ENCODE measurements around the gene TUBGCP5.
"Not testable (repeated sequence)": the region's sequence is repeated elsewhere in the genome, so short reads cannot be mapped to it uniquely, and the experiment has no call there.

The TUBGCP5 gene

DNA sequence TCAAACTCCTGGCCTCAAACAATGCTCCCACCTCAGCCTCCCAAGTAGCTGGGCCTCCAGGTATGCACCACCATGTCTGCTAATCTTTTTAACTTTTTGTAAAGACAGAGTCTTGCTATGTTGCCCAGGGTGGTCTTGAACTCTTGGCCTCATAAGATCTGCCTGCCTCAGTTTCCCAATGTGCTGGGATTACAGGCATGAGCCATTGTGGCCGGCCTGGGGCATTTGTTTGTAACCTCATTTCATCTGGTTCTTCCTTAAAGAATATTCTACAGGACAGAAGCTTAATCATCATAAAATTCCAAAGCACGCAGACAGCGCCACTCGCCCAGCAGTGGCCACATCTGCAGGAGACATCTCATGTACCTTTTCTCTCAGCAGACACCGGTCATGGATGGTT lies 35.6 kb downstream of the TUBGCP5 start:
- TF ChIP-seq, protein P1, sequence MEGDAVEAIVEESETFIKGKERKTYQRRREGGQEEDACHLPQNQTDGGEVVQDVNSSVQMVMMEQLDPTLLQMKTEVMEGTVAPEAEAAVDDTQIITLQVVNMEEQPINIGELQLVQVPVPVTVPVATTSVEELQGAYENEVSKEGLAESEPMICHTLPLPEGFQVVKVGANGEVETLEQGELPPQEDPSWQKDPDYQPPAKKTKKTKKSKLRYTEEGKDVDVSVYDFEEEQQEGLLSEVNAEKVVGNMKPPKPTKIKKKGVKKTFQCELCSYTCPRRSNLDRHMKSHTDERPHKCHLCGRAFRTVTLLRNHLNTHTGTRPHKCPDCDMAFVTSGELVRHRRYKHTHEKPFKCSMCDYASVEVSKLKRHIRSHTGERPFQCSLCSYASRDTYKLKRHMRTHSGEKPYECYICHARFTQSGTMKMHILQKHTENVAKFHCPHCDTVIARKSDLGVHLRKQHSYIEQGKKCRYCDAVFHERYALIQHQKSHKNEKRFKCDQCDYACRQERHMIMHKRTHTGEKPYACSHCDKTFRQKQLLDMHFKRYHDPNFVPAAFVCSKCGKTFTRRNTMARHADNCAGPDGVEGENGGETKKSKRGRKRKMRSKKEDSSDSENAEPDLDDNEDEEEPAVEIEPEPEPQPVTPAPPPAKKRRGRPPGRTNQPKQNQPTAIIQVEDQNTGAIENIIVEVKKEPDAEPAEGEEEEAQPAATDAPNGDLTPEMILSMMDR (IDR thresholded peaks at IDR 0.05; ENCODE audit: extremely low read depth, missing control alignments), result no peak
- no peak for DNase-seq (ENCODE audit: low spot score)

DNA sequence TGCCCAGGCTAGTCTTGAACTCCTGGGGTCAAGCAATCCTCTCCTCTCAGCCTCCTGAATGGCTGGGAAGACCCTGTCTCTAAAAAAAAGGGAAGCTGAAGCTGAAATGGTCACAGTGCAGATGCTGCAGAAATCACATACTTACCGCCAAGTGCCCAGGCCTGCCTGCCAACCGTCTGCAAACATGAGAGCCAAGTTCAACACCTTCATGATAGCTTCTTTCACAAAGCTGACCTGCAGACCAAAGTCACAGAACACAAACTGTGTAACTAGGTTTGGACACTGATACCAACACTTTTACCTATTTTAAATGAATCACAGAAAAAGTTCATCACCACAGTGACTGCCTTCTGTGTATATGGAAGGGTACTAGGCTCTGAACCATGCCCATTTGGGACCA lies 36.4 kb downstream of the TUBGCP5 start:
- TF ChIP-seq, protein P1 (IDR thresholded peaks at IDR 0.05; ENCODE audit: extremely low read depth, missing control alignments), result no peak

DNA sequence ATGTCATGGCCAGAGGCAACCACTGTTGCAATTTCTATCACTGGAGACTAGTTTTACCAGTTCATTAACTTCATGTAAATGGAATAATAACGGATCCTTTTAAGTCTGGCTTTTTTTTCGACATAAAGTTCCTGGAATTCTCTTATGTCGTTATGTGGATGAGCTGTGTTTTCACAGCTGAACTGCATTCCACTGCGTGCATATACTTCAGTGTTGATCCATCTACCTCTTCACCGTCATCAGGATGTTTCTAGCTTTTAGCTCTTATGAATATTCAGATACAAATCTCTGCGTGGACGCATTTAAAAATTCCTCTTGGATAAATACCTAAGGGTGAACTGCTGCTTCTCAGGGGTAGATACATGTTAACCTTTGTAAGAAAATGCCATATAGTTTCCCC lies 43.6 kb downstream of the TUBGCP5 start:
- no peak for DNase-seq (ENCODE audit: low spot score)
- TF ChIP-seq, protein P1 (IDR thresholded peaks at IDR 0.05; ENCODE audit: extremely low read depth, missing control alignments), result no peak

More for the DNA sequence above, 36.4 kb downstream of the TUBGCP5 start:
- DNase-seq (ENCODE audit: low spot score), result no peak

DNA sequence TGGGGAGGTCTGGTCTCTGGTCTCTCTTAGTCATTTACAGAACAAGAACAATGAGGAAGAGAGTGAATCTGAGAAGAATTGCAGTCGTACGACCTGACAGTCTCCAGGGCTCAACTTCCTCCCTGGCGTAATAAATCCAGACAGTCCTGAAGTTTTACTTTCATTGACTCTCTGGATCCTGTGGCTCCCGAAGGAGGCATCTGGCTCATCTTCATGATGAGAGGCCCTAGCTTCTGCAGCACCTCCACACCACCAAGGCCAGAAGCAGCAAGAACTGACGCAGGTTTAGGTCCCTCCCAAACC lies 47.4 kb downstream of the TUBGCP5 start:
- TF ChIP-seq, protein P1 (IDR thresholded peaks at IDR 0.05; ENCODE audit: extremely low read depth, missing control alignments), result no peak
- DNase-seq (ENCODE audit: low spot score), result no peak

DNA sequence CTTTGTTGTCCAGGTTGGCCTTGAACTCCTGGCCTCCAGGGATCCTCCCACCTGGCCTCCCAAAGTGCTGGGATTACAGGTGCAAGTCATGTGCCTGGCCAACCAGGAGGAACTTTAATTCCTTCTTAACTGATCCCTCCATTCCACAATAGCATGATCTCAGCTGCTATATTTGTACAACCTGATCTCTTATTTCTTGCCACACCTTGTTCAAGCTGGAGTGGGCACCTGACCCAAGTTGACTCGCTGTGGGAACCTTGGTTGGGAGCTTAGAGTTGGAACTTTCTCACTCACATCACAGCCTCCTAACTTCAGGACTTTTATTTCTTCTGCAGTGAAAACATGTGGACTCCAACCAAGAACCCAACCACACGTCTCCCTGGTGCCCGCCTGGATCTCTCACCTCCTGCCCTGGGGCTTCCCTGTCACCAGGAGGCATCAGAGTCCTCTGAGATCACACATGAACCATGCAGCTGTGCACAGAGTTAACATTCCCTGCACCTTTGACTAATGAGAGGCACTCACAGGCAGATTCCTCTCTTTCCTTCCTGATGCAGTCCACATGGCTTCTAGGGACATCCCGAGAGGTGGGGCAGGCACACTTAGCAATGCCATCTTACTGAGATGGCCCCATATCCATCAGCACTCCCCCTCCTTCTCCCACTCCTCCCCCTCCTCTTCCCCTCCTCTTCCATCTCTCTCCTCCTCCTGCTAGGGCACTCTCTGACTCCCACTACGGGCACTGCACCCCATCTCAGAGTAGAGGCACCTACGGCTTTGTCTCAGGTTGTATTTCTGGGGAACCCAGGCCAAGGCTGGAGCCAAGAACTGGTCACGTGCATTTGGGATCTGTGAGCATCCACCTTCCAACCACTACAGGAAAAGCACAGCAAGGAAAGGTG lies 49.5 kb downstream of the TUBGCP5 start:
- TF ChIP-seq, protein P1 (IDR thresholded peaks at IDR 0.05; ENCODE audit: extremely low read depth, missing control alignments), result no peak
- DNase-seq (ENCODE audit: low spot score), result no peak

DNA sequence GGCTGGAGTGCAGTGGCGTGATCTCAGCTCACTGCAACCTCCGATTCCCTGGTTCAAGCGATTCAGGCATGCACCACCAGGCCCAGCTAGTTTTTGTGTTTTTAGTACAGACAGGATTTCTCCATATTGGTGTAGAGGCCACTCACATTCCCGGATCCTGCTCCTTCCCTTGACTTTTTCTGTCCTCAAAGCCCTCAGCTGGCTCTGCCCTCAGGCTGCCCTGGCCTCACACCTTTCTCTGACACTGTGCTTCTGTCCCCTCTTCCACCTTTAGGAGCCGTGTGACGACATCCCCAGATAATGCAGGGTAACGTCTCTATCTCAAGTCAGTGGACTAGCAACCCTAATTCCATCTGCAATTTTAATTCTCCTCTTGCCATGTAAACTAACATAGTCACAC lies 50.6 kb downstream of the TUBGCP5 start:
- DNase-seq (ENCODE audit: low spot score), result no peak
- TF ChIP-seq, protein P1 (IDR thresholded peaks at IDR 0.05; ENCODE audit: extremely low read depth, missing control alignments), result no peak

DNA sequence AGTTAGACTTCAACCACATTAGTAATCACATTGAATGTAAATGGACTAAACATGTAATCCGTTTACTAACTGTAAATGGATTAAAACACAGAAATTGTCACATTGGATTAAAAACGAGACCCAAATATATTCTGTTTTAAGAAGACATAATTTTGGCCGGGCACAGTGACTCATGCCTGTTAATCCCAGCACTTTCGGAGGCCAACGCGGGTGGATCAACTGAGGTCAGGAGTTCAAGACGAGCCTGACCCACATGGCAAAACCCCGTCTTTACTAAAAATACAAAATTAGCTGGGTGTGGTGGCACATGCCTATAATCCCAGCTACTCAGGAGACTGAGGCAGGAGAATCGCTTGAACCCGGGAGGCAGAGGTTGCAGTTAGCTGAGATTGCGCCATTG lies 57.4 kb downstream of the TUBGCP5 start:
- not testable (repeated sequence) for DNase-seq (ENCODE audit: low spot score)

Data from GM20000 (cell line).